Measurements from ENCODE around the gene P4HTM.

P4HTM gene

DNA sequence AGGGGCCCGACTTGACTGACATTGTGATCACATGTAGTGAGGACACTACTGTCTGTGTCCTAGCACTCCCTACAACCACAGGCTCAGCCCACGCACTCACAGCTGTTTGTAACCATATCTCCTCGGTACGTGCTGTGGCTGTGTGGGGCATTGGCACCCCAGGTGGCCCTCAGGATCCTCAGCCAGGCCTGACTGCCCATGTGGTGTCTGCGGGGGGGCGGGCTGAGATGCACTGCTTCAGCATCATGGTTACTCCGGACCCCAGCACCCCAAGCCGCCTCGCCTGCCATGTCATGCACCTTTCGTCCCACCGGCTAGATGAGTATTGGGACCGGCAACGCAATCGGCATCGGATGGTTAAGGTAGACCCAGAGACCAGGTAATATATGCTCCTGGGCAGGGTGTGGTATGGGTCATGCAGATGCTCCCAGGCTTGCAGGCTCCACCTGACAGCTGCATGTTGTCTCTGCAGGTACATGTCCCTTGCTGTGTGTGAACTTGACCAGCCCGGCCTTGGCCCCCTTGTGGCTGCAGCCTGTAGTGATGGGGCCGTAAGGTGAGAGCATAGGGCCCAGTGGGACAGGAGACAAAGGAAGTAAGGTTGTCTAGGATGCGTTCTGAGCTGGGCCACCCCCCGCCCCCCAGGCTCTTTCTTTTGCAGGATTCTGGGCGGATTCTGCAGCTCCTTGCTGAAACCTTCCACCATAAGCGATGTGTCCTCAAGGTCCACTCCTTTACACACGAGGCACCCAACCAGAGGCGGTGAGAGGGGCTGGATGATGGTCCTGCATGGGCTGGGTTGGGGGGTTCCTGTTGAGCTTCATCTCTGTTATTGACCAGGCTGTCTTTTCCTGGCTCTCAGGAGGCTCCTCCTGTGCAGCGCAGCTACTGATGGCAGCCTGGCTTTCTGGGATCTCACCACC lies 24.0 kb downstream of the P4HTM start:
- no peak overlapping the region for H3K27ac ChIP-seq (ENCODE audit: low read length)
- ATAC-seq (ENCODE audit: insufficient read depth, low read depth) (0 out of 3 replicates have a peak, but pooled peaks have one; percentile 15), DNase-seq (no peak)
- H3K4me1 ChIP-seq (ENCODE audit: insufficient read depth, low read length), result peaks cover 26% of the 10 kb centered on the region
- H3K9me3 ChIP-seq (ENCODE audit: insufficient read depth, low read length, severe bottlenecking), result no peaks in the 10 kb centered on the region
- H2AFZ ChIP-seq (ENCODE audit: low read depth, low read length), result no peak overlapping the region
- H3K9ac ChIP-seq (ENCODE audit: low read depth, low read length), result no peak overlapping the region
- peaks cover 62% of the 10 kb centered on the region for H3K36me3 ChIP-seq (ENCODE audit: insufficient read depth, low read length)
- H3K4me2 ChIP-seq (ENCODE audit: insufficient read depth, low read length), result no peak overlapping the region
- peaks cover 50% of the 10 kb centered on the region for H3K79me2 ChIP-seq (ENCODE audit: insufficient read depth, low read length)
- TF ChIP-seq CTCF (IDR thresholded peaks at IDR 0.05; ENCODE audit: borderline replicate concordance, extremely low read depth, low read length, poor library complexity, severe bottlenecking) (peak; percentile 60), EZH2 (IDR thresholded peaks at IDR 0.05; ENCODE audit: borderline replicate concordance, low read depth, low read length, severe bottlenecking) (no peak)
- no peak overlapping the region for H3K4me3 ChIP-seq (ENCODE audit: low read depth in 1 of 2, low read length in 2 of 2)
- no peaks in the 10 kb centered on the region for H3K27me3 ChIP-seq (ENCODE audit: insufficient read depth, low read length, poor library complexity)
- peaks cover 82% of the 10 kb centered on the region for H4K20me1 ChIP-seq (ENCODE audit: insufficient read depth, low read length)

GRCh38 chr3:49015072-49015471 lies 25.0 kb downstream of the P4HTM start:
- H3K79me2 ChIP-seq (ENCODE audit: insufficient read depth, low read length), result peaks cover 45% of the 10 kb centered on the region
- peaks cover 58% of the 10 kb centered on the region for H3K36me3 ChIP-seq (ENCODE audit: insufficient read depth, low read length)
- DNase-seq (no peak), ATAC-seq (ENCODE audit: insufficient read depth, low read depth) (no peak)
- no peak overlapping the region for H3K4me3 ChIP-seq (ENCODE audit: low read depth in 1 of 2, low read length in 2 of 2)
- no peak overlapping the region for H3K9ac ChIP-seq (ENCODE audit: low read depth, low read length)
- H3K4me2 ChIP-seq (ENCODE audit: insufficient read depth, low read length), result no peak overlapping the region
- no peak overlapping the region for H3K27ac ChIP-seq (ENCODE audit: low read length)
- H3K9me3 ChIP-seq (ENCODE audit: insufficient read depth, low read length, severe bottlenecking), result no peaks in the 10 kb centered on the region
- TF ChIP-seq CTCF (IDR thresholded peaks at IDR 0.05; ENCODE audit: borderline replicate concordance, extremely low read depth, low read length, poor library complexity, severe bottlenecking), result no peak
- TF ChIP-seq EZH2 (IDR thresholded peaks at IDR 0.05; ENCODE audit: borderline replicate concordance, low read depth, low read length, severe bottlenecking), result no peak
- no peak overlapping the region for H2AFZ ChIP-seq (ENCODE audit: low read depth, low read length)
- peaks cover 72% of the 10 kb centered on the region for H4K20me1 ChIP-seq (ENCODE audit: insufficient read depth, low read length)
- H3K27me3 ChIP-seq (ENCODE audit: insufficient read depth, low read length, poor library complexity), result no peaks in the 10 kb centered on the region
- peaks cover 30% of the 10 kb centered on the region for H3K4me1 ChIP-seq (ENCODE audit: insufficient read depth, low read length)

GRCh38 chr3:49015765-49016164 lies 25.7 kb downstream of the P4HTM start:
- no peak for ATAC-seq (ENCODE audit: insufficient read depth, low read depth)
- Histone ChIP-seq H3K27me3 (ENCODE audit: insufficient read depth, low read length, poor library complexity) (no peaks in the 10 kb centered on the region), H3K4me3 (ENCODE audit: low read depth in 1 of 2, low read length in 2 of 2) (no peak overlapping the region), H3K27ac (ENCODE audit: low read length) (no peak overlapping the region), H2AFZ (ENCODE audit: low read depth, low read length) (no peak overlapping the region), H3K36me3 (ENCODE audit: insufficient read depth, low read length) (peaks cover 58% of the 10 kb centered on the region), H3K79me2 (ENCODE audit: insufficient read depth, low read length) (peaks cover 47% of the 10 kb centered on the region), H3K4me2 (ENCODE audit: insufficient read depth, low read length) (no peak overlapping the region), H3K4me1 (ENCODE audit: insufficient read depth, low read length) (peaks cover 37% of the 10 kb centered on the region), H3K9ac (ENCODE audit: low read depth, low read length) (no peak overlapping the region), H3K9me3 (ENCODE audit: insufficient read depth, low read length, severe bottlenecking) (no peaks in the 10 kb centered on the region), H4K20me1 (ENCODE audit: insufficient read depth, low read length) (peaks cover 68% of the 10 kb centered on the region)
- no peak for TF ChIP-seq EZH2 (IDR thresholded peaks at IDR 0.05; ENCODE audit: borderline replicate concordance, low read depth, low read length, severe bottlenecking)
- TF ChIP-seq CTCF (IDR thresholded peaks at IDR 0.05; ENCODE audit: borderline replicate concordance, extremely low read depth, low read length, poor library complexity, severe bottlenecking), result no peak
- no peak for DNase-seq

All from DND-41 (cell line).